Glomerular visceral epithelial cell (primary cell): ENCODE measurements around the gene LRRC4C.

Source experiments
- DNase-seq: peaks from one replicate; pipeline ENCODE4 v3.0.0-alpha.2; 2016; ENCODE audit errors: extremely low spot score

The LRRC4C gene

DNA sequence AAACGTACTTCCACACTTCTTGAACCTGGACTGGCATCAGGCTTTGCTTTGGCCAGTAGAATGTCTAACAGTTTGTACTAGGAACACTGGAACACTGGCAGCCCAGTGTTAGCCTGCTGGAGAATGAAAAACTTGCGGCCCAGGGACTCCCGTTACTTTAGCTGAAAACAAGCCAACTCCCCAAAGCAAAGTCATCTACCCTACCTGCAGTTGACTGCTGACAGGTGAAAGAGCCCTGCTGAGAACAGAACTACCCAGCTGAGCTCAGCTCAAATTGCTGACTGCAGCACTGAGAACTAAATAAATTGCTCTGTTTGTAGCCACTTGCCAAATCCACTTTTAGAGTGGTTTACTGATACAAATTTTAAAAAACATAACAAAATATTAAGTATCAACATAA, 342.5 kb downstream of the LRRC4C start:
- DNase-seq: no peak

GRCh38 chr11:41115066-41115465, 344.4 kb downstream of the LRRC4C start:
- DNase-seq: no peak

DNA sequence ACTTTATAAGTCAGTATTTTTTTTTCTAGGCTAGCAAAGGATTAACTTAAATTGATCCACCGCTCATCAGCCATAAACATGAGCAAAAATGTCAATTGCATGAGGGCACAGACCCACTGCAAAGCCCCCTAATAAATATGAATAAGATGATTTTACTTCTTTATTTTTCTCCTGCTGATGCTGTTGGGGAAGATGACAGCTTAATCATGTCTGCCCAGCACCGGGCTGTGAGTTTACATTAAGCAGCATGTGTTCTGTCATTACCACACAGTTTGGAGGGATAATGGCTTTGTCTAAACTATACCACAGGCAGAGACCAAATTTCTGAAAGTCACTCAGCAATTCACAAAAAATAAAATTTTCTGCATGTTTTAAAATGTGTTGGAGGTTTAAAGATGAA, 346.3 kb downstream of the LRRC4C start:
- DNase-seq: no peak

- no peak for DNase-seq
These were observed 348.9 kb downstream of the LRRC4C start for GRCh38 chr11:41110527-41110926.

- DNase-seq: no peak
These were observed 357.0 kb downstream of the LRRC4C start for GRCh38 chr11:41102471-41102870.

GRCh38 chr11:41099654-41100053, 359.8 kb downstream of the LRRC4C start:
- no peak for DNase-seq

DNA sequence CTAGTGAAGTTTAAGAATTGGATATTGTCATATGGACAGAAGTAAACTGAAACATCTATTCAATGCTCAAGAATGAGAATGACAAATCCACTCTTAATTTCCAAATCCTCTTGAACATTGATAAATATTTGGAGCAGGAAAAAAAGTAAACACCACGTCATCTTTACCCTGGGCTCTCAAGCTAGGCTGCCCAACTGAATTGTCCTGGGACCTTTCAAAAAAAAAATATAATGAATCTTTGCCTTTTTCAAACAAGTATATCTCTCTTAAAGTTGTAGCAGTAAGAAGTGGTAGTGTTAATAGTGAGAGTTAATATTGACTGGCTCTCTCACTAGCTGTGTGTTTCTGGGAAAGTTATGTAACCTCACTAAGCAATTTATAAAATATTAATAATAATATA, 374.3 kb downstream of the LRRC4C start:
- no peak for DNase-seq

- no peak for DNase-seq
These were observed 377.6 kb downstream of the LRRC4C start for GRCh38 chr11:41081756-41082285.

DNA sequence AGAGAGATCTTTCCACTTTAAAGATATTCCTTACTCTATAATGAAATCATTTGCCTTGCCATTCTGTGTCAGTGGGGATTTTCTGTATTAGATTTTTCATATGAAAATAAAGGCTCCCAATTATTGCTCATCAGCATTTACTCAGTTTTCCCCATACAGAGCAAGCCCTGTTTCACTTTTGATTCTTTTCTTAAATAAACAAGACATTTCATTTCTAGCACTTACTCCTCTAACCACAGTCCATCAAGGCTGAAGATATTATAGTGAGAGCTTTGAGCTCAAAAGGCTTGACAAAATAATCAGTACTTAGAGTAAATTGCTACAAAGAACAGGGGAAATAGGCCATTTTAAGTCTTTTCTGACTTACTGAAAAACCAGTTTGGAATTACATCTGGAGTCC, 385.1 kb downstream of the LRRC4C start:
- DNase-seq: no peak

- no peak for DNase-seq
These were observed 394.0 kb downstream of the LRRC4C start for GRCh38 chr11:41065432-41065831.

DNA sequence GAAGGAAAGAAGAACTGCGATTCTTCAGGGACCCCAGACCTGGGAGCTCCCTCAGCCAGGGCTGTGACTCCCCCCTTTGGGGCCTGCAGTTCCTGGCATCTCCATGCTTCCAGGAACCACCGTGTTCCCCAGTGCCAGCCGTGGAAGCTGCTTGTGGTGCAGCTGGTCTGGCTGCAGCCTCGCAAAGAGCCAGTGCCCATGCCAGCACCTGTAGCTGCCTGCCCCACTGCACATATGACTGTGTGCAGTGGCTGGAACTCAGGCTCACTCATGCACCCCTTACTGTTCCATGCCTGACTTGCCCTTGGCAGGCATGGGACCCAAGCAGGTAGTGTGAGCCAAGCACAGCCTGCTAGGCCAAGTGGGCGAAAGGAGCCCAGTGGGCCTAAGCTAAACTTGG, 401.3 kb downstream of the LRRC4C start:
- DNase-seq: peak; percentile 19

DNA sequence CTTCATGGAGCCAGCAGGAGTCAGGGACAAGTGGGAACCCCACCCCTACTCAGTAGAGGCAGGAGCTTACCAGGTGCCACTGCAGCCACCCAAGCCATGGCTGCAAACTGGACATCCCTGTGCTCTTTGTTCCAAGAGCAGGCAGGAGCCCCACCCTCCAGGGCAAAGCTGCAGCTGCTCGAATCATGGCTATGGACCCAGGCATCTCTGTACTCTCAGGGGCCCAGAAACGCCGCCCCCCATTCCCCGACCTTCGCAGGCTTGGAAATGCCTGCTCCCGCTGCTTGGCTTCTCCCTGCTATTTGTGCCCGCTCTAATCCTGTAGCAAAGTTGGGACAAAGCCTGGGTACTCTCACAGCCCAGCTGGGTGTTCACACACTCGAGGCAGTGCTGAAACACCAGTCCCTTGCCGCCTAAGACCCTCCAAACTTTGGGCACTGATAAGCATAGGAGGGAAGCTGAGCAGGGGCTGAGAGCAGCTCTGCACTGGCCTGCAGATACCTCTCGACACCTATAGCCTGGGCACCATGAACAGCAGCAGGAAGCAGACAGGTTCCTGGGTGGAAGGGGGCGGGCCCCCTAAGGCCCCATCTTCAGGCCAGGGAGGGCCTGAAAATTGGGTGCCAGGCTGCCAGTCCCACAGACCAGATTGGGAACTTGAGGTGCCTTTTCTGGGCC, 402.4 kb downstream of the LRRC4C start:
- DNase-seq: no peak

DNA sequence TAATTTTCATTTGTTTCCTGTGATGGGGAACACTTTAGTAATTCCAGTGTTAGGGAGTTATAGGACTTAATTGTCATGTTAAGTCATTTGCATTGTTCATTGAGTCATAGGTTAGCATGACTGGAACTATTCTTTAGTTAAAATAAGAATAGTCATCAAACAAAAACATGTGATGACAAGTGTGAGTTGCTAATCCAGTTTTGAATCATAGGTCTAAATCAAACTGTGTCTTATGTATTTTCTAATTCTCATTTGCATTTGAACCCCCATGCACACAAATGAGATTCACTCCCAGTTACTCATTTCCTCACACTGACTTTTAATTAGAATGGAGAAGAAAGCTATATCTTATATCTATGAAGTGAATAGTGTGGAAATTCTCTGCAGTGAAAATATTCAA, 405.6 kb downstream of the LRRC4C start:
- DNase-seq: no peak

- DNase-seq: no peak
These were observed 407.4 kb downstream of the LRRC4C start for GRCh38 chr11:41051919-41052635.

GRCh38 chr11:41050791-41051190, 408.7 kb downstream of the LRRC4C start:
- no peak for DNase-seq

DNA sequence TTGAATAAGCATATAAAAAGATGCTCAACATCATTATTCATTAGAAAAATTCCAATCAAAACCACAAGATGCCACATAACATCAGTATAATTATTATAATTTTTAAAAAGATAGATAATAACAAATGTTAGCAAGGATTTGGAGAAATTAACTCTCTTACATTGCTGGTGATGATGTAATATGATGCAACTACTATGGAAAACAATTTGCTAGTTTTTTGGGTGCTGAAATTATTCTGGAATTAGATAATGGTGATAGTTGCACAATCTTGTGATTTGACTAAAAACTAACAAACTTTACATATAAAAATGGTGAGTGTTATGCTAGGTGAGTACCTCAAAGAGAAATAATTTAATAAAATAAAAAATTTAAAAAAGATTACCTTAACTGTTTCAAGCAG, 412.2 kb downstream of the LRRC4C start:
- DNase-seq: no peak

DNA sequence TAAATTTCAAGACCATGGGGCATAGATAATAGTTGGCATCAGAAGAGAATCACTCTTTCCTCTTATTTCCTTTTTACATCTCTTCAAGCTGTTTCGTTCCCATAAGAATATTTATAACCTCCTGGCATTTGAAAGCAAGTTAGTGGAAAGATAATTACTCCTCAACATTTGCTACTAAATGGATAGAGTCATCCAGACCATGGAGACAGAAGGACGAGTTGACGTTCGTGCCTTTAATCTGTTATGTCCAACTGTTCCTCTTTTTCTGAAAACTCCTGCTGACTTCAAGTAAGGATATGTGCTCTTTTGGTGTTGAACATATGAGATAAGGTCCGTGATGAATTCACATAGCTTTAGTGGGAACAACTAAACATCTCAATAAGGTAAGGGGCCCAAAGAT, 414.2 kb downstream of the LRRC4C start:
- DNase-seq: no peak

DNA sequence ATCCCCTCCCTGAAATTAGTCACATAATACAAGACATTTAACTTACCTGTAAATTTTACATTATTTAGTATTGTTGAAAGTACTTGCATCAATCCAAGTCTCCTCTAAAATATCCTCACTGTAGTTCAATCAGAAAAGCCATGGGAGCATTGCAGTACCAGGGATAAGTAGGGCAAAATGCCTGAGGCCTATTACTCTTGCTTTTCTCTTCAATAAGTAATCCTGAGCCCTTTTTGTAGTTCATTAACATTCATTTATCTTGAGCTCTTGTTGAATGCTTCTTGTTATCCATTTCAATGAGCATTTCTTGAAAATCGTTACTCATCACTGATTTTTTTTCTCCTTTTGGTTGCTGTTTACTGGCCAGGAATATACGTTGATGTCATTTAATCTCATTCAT, 414.7 kb downstream of the LRRC4C start:
- DNase-seq: no peak

- DNase-seq: no peak
These were observed 416.8 kb downstream of the LRRC4C start for GRCh38 chr11:41042688-41043087.

GRCh38 chr11:41040474-41040873, 419.0 kb downstream of the LRRC4C start:
- no peak for DNase-seq

DNA sequence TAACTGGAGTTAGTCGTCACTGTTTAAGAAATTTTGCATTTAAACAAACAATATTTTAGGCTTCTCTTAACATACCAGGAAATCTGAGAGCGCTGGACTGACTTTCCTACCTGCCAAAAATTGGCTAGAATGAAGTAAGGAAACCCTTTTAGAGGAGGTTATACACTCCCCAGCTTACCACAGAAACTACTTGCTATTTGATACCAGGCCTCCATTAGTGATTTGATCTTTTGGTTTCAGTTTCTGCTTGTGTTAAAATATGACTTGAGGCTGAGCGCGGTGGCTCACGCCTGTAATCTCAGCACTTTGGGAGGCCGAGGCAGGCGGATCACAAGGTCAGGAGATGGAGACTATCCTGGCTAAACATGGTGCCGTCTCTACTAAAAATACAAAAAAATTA, 419.9 kb downstream of the LRRC4C start:
- no peak for DNase-seq

DNA sequence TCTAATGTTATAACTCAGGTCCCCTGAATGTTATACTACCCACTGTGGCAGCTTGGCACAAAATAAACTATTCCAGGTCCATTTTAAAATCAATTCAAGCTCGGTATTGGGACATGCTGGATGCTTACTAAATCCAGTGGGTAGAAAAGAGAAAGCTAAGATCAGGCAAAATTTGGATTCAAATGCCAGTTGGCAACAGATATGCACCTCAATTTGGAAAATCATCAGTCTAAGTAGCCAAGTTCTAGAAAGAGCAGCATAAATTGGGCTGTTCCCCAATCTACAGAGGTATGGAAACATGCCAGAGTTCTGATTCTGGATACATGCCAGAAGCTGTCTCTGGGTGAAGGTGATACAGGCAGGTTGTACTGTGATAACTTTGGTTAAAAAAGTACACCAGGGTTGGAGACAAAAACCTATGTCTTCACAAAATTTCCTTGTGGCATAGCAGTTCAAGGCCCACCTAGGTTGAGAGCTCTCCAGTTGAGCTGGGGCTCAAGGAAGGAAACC, 427.8 kb downstream of the LRRC4C start:
- no peak for DNase-seq

DNA sequence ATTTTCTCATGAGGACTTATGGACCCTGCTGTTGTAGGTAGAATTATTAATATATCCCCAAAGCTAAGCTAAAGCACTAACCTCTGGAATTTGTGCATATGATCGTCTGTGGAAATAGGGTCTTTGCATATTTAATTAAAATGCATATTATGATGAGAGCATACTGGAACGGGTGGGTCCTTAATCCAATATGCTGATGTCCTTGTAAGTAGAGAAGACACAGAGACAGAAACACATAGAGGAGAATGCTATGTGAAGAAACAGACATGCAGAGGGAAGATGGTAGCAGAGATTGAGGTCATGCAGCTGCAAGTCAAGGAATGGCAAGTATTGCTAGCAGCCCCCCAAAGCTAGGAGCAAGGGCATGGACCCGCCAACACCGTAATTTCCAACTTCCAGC, 439.2 kb downstream of the LRRC4C start:
- no peak for DNase-seq
